Smooth muscle cell (in vitro differentiated cells): Measurements from ENCODE around the gene RNF151. TPM values are rescaled to one million over a fixed set of nuclear protein-coding genes. Genes with fewer than 3 reads are reported as not detected.

Experiments
- DNase-seq: peaks from one replicate; lab custom pipeline; 2025; ENCODE audit not compliant: unreplicated experiment; lab: John Stamatoyannopoulos, UW
- H2AFZ ChIP-seq: fragments of 200-600 bp; sonication (generic); 2 replicates; pipeline ENCODE4 v1.6.0; 2016; ENCODE audit warnings: antibody characterized with exemption, low read depth, mild to moderate bottlenecking
- H3F3A ChIP-seq: fragments of 200-600 bp; sonication (generic); 2 replicates; pipeline ENCODE4 v1.6.0; 2017; ENCODE audit warnings: antibody characterized with exemption, low read depth
- H3K27ac ChIP-seq: fragments of 200-600 bp; sonication (generic); 2 replicates; pipeline ENCODE4 v1.5.1; 2016; ENCODE audit warnings: low read depth, mild to moderate bottlenecking
- H3K27me3 ChIP-seq: fragments of 200-600 bp; sonication (generic); 2 replicates; pipeline ENCODE4 v1.6.1; 2016; ENCODE audit warnings: low read depth, mild to moderate bottlenecking
- H3K36me3 ChIP-seq: fragments of 200-600 bp; sonication (generic); 2 replicates; pipeline ENCODE4 v1.5.1; 2016; ENCODE audit warnings: low read depth
- H3K4me1 ChIP-seq: fragments of 200-600 bp; sonication (generic); 2 replicates; pipeline ENCODE4 v1.5.1; 2016; ENCODE audit warnings: low read depth
- H3K4me2 ChIP-seq: fragments of 200-600 bp; sonication (generic); 2 replicates; pipeline ENCODE4 v1.6.0; 2016; ENCODE audit warnings: mild to moderate bottlenecking
- H3K4me3 ChIP-seq: fragments of 200-600 bp; sonication (generic); 2 replicates; pipeline ENCODE4 v1.5.1; 2016; ENCODE audit warnings: mild to moderate bottlenecking
- H3K79me2 ChIP-seq: fragments of 200-600 bp; sonication (generic); 2 replicates; pipeline ENCODE4 v1.6.0; 2016; ENCODE audit warnings: low read depth, mild to moderate bottlenecking
- H3K9ac ChIP-seq: fragments of 200-600 bp; sonication (generic); 2 replicates; pipeline ENCODE4 v1.6.0; 2016; ENCODE audit warnings: low read depth
- H3K9me3 ChIP-seq: fragments of 200-600 bp; sonication (generic); replicated peaks from 2 replicates; pipeline ENCODE4 v1.5.1; 2016; ENCODE audit warnings: low read depth
- H4K20me1 ChIP-seq: fragments of 200-600 bp; sonication (generic); 2 replicates; pipeline ENCODE4 v1.6.0; 2016; ENCODE audit warnings: low read depth
- WGBS: methylation state at CpG from one replicate; pipeline ENCODE4 v1.1.7; 2016; ENCODE audit warnings: low lambda C conversion rate; 5-methylcytosine and 5-hydroxymethylcytosine counted together
- polyA plus RNA-seq: library from polyadenylated mRNA; unstranded; fragments of >200 nt; fragmentation: Nextera tagmentation; extraction: Ambion mirVana; gene quantifications from 2 replicates; pipeline ENCODE4 v1.2.1, GENCODE V29; 2016
- total RNA-seq: library from RNA; depleted of rRNA; stranded (reverse); fragments of >200 nt; gene quantifications from 2 replicates; pipeline ENCODE4 v1.2.3, GENCODE V29; 2014
- TF ChIP-seq, protein P1 (sequence below): fragments of 200-600 bp; sonication (generic); IDR thresholded peaks from 2 replicates; pipeline ENCODE4 v1.5.1; 2017; ENCODE audit warnings: borderline replicate concordance, mild to moderate bottlenecking, antibody characterized with exemption; ENCODE audit not compliant: insufficient read depth, poor library complexity, severe bottlenecking

The RNF151 gene
- total and polyA plus RNA-seq, 2 experiments from 2014 or later, result not detected

DNA sequence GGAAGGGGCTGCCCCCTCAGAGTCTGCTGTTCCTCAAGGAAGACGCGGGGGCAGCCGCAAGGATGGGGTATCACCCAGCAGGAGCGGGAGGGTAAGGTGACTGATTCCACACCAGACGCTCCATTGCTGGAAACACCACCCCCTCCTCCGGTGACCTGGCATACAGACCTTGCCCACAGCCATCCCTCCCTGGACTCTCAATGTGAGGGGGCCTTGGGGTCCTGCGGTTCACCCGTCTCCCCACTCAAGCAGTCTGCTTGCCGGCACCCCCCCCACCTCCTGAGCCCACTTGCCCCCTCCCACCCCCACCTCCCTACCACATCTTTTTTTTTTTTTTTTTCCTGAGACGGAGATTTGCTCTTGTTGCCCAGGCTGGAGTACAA lies 36.3 kb upstream of the RNF151 start:
- WGBS, result 94% methylated on average over 6 of the region's 10 CpGs
- H2AFZ ChIP-seq, result no peak overlapping the region
- no peak overlapping the region for H3K9ac ChIP-seq

GRCh38 chr16:1932050-1933028 lies 34.3 kb upstream of the RNF151 start:
- Histone ChIP-seq H2AFZ (no peak overlapping the region), H3K9me3 (no peaks in the 10 kb centered on the region), H3K4me2 (no peak overlapping the region), H3K9ac (no peak overlapping the region), H3K79me2 (no peaks in the 10 kb centered on the region), H4K20me1 (no peaks in the 10 kb centered on the region), H3K4me3 (no peak overlapping the region), H3K36me3 (no peaks in the 10 kb centered on the region), H3F3A (no peaks in the 10 kb centered on the region), H3K27me3 (no peaks in the 10 kb centered on the region), H3K27ac (no peak overlapping the region), H3K4me1 (peaks cover 5% of the 10 kb centered on the region)
- 79% methylated on average over 19 of the region's 19 CpGs for WGBS
- DNase-seq, result no peak
- TF ChIP-seq, protein P1, sequence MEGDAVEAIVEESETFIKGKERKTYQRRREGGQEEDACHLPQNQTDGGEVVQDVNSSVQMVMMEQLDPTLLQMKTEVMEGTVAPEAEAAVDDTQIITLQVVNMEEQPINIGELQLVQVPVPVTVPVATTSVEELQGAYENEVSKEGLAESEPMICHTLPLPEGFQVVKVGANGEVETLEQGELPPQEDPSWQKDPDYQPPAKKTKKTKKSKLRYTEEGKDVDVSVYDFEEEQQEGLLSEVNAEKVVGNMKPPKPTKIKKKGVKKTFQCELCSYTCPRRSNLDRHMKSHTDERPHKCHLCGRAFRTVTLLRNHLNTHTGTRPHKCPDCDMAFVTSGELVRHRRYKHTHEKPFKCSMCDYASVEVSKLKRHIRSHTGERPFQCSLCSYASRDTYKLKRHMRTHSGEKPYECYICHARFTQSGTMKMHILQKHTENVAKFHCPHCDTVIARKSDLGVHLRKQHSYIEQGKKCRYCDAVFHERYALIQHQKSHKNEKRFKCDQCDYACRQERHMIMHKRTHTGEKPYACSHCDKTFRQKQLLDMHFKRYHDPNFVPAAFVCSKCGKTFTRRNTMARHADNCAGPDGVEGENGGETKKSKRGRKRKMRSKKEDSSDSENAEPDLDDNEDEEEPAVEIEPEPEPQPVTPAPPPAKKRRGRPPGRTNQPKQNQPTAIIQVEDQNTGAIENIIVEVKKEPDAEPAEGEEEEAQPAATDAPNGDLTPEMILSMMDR, result no peak

More for the DNA sequence above, 36.3 kb upstream of the RNF151 start:
- H3K79me2 ChIP-seq, result no peaks in the 10 kb centered on the region
- H4K20me1 ChIP-seq, result no peaks in the 10 kb centered on the region
- no peak overlapping the region for H3K4me3 ChIP-seq
- DNase-seq, result no peak
- H3K27me3 ChIP-seq, result no peaks in the 10 kb centered on the region
- TF ChIP-seq, protein P1, result no peak
- no peak overlapping the region for H3K27ac ChIP-seq
- H3K9me3 ChIP-seq, result no peaks in the 10 kb centered on the region
- H3K4me2 ChIP-seq, result no peak overlapping the region
- no peaks in the 10 kb centered on the region for H3F3A ChIP-seq
- H3K36me3 ChIP-seq, result no peaks in the 10 kb centered on the region
- peaks cover 5% of the 10 kb centered on the region for H3K4me1 ChIP-seq

GRCh38 chr16:1933097-1933661 lies 33.5 kb upstream of the RNF151 start:
- H2AFZ ChIP-seq, result no peak overlapping the region
- H3F3A ChIP-seq, result no peaks in the 10 kb centered on the region
- DNase-seq, result no peak
- H3K4me3 ChIP-seq, result no peak overlapping the region
- no peak overlapping the region for H3K9ac ChIP-seq
- peaks cover 5% of the 10 kb centered on the region for H3K4me1 ChIP-seq
- no peaks in the 10 kb centered on the region for H3K27me3 ChIP-seq
- H3K4me2 ChIP-seq, result no peak overlapping the region
- no peak overlapping the region for H3K27ac ChIP-seq
- WGBS, result 83% methylated on average over 23 of the region's 23 CpGs
- TF ChIP-seq, protein P1, result no peak
- no peaks in the 10 kb centered on the region for H3K36me3 ChIP-seq
- H3K9me3 ChIP-seq, result no peaks in the 10 kb centered on the region
- no peaks in the 10 kb centered on the region for H3K79me2 ChIP-seq
- no peaks in the 10 kb centered on the region for H4K20me1 ChIP-seq
